Endometrial microvascular endothelial cells (primary cell): ENCODE measurements around the gene MAOA. TPM values are rescaled to one million over a fixed set of nuclear protein-coding genes. Genes with fewer than 3 reads are reported as not detected.
"Not testable (repeated sequence)": the region's sequence is repeated elsewhere in the genome, so short reads cannot be mapped to it uniquely, and the experiment has no call there.

Experiments
- in situ Hi-C: cut with HindIII; loops from 2 replicates; pipeline ENCODE4 v1.10.0; 2017; ENCODE audit warnings: low sequenced_read_pairs, low pct_unique_long_range_greater_than_20kb; ENCODE audit errors: inconsistent ontology term
- total RNA-seq: library from RNA; depleted of rRNA; stranded (reverse); fragments of >200 nt; gene quantifications from one replicate; pipeline ENCODE4 v1.2.3, GENCODE V29; 2015; ENCODE audit errors: inconsistent ontology term

Gene MAOA
- 57.9 TPM for total RNA-seq

- in situ Hi-C loops: no loop called here
Observed at GRCh38 chrX:43656005-43656494, at the start of gene MAOA. Gene MAOA (plus strand): TSS chrX:43656299. CDS start chrX:43656342, 43 bp downstream.

- in situ Hi-C loops: no loop called here
Observed at GRCh38 chrX:43612400-43612799, 43.7 kb upstream of the MAOA start.

GRCh38 chrX:43615660-43616059 lies 40.4 kb upstream of the MAOA start:
- in situ Hi-C loops: no loop called here

GRCh38 chrX:43618366-43619205 lies 37.5 kb upstream of the MAOA start:
- in situ Hi-C loops: no loop called here

- in situ Hi-C loops: not testable (repeated sequence)
Observed at GRCh38 chrX:43619861-43620260, 36.2 kb upstream of the MAOA start.

- in situ Hi-C loops: no loop called here
Observed at GRCh38 chrX:43627147-43627546, 29.0 kb upstream of the MAOA start.

- in situ Hi-C loops: no loop called here
Observed at GRCh38 chrX:43627669-43628068, 28.4 kb upstream of the MAOA start.

GRCh38 chrX:43629229-43629628 lies 26.9 kb upstream of the MAOA start:
- in situ Hi-C loops: no loop called here

GRCh38 chrX:43631841-43632240 lies 24.3 kb upstream of the MAOA start:
- in situ Hi-C loops: no loop called here

- in situ Hi-C loops: no loop called here
Observed at GRCh38 chrX:43633081-43633480, 23.0 kb upstream of the MAOA start.

GRCh38 chrX:43633757-43634156 lies 22.3 kb upstream of the MAOA start:
- in situ Hi-C loops: no loop called here

- in situ Hi-C loops: no loop called here
Observed at GRCh38 chrX:43640482-43640881, 15.6 kb upstream of the MAOA start.

GRCh38 chrX:43641691-43642090 lies 14.4 kb upstream of the MAOA start:
- in situ Hi-C loops: no loop called here

GRCh38 chrX:43643201-43643600 lies 12.9 kb upstream of the MAOA start:
- in situ Hi-C loops: no loop called here

GRCh38 chrX:43643662-43644061 lies 12.4 kb upstream of the MAOA start:
- in situ Hi-C loops: no loop called here

GRCh38 chrX:43644124-43644701 lies 11.9 kb upstream of the MAOA start:
- in situ Hi-C loops: no loop called here

- in situ Hi-C loops: no loop called here
Observed at GRCh38 chrX:43646800-43647199, 9.3 kb upstream of the MAOA start.

- in situ Hi-C loops: no loop called here
Observed at GRCh38 chrX:43654431-43655150, 1.5 kb upstream of the MAOA start.

GRCh38 chrX:43655151-43656004 lies 721 bp upstream of the MAOA start:
- in situ Hi-C loops: no loop called here
